GM21447 (cell line): Measurements from ENCODE around the gene NOD2.

Experiments
- ATAC-seq: cut with Tn5 transposase; IDR thresholded peaks from one replicate; pipeline ENCODE4 v1.9.1; 2021; ENCODE audit not compliant: unreplicated experiment

The NOD2 gene

GRCh38 chr16:50669741-50670140 lies 23.7 kb upstream of the NOD2 start:
- ATAC-seq = no peak

- ATAC-seq = no peak
These were observed 22.9 kb upstream of the NOD2 start for GRCh38 chr16:50670476-50670875.

- no peak for ATAC-seq
These were observed 21.7 kb upstream of the NOD2 start for GRCh38 chr16:50671644-50672260.

DNA sequence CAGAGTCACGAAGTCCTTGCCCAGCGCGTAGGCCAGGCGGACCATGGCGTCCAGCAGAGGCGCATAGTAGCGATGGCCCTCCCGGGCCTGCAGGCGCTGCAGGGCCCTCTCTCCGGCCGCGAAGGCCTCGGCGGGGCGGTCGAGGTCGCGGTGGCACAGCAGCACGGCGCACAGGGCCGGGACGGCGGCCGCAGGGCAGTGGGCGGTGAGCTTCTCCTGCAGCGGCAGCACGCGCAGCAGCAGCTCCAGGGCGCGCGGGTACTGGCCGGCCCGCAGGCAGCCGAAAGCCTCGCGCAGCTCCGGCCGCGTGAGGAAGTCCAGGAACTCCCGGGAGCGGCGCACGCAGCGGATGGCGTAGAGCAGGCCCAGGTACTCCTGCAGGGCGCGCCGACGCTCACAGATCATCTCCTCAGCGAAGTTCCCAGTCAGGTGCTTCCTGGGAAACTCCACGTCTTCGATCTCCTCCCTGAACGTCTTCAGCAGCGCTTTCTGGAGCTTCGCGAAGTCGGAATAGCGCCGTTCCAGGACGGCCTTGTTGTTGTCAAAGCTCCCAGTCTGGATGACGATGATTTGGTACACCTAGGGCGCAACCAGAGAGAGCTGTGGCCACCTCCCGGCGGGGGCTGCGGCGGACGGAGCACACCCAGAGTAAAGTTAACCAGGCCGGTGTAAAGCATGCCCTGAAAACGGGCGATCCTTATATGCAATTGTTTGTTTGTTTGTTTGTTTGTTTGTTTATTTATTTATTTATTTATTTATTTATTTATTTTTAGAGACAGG lies 19.7 kb upstream of the NOD2 start:
- ATAC-seq = no peak

GRCh38 chr16:50674831-50675230 lies 18.6 kb upstream of the NOD2 start:
- ATAC-seq = no peak

DNA sequence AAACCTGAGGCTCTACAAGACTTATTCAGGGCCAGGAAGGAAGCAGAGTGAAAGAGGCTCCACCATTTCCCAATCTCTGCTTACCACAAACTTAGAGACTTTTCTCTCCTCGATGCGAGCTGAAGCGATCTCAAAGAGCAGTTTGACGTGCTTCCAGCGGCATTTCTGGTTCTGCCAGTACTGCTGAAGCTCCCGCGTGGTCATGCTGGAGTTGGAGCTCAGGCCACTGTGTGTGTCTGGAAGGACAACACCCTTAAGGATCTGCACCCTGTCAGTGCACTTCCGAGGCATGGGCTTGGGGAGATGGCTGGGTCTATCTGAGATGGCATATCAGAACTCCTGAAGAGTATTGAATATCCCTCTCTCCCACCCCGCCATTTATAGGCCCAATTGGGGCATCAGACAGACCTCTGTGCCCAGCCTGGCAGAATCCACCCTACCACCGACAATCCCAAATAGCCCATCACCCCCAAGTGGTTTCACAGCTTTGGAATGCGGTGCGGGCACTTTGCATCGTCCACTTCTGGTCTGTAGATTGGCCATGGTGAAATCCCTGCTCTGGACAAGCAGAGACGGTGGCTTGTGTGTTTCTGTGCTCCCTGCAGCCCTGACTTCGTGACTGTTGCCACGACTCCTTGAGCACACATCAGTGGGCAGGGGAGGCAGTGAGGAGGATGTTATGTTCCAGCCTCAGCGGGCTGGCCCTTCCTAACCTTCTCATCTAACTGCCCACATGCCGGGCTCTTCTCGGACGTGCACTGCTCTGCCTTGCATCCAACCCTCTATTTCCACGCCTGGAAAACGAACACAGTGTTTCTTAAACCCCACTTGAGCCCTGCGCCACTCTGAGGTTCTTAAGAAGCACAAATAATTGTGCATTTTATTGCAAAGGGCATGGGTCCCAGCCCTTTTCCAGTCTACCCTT lies 17.5 kb upstream of the NOD2 start:
- ATAC-seq = no peak

- no peak for ATAC-seq
These were observed 16.7 kb upstream of the NOD2 start for GRCh38 chr16:50676684-50677225.

- no peak for ATAC-seq
These were observed 16.1 kb upstream of the NOD2 start for GRCh38 chr16:50677351-50677750.

DNA sequence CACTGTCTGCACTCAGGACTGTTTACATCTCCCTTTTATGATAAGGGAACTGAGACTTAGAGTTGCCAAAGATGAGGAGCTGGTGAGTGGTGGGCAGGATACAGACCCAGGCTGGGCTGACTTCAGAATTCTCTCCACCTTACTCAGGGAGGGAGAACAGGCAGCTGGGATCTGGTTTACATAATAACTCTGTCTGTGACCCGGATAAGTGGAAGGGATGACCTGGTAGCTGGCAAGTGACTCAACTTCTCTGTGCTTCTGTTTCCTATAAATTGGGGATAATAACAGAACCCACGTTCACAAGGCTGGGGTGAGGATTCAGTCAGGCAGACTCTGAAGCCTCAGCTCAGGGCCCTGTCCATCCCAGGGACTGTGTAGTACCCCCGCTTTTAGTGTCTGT lies 14.9 kb upstream of the NOD2 start:
- no peak for ATAC-seq

- ATAC-seq = no peak
These were observed 14.1 kb upstream of the NOD2 start for GRCh38 chr16:50679266-50679665.

GRCh38 chr16:50679676-50680555 lies 13.5 kb upstream of the NOD2 start:
- no peak for ATAC-seq

DNA sequence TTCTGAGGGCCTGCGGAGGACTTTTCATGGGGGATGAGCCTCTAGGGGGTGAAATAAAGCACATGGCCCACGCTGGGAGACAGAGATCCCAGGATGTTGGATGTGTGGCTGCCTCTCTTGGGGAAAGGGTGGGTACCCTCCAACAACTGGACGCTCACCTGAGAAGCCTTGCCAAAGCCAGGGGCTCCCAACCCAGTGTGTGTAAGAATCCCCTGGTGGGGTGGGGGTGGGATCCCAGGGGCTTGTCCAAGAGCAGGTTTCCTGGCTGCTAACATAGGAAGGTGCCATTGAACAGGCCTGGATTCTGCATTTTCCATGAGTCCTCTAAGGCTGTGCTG lies 12.9 kb upstream of the NOD2 start:
- no peak for ATAC-seq

DNA sequence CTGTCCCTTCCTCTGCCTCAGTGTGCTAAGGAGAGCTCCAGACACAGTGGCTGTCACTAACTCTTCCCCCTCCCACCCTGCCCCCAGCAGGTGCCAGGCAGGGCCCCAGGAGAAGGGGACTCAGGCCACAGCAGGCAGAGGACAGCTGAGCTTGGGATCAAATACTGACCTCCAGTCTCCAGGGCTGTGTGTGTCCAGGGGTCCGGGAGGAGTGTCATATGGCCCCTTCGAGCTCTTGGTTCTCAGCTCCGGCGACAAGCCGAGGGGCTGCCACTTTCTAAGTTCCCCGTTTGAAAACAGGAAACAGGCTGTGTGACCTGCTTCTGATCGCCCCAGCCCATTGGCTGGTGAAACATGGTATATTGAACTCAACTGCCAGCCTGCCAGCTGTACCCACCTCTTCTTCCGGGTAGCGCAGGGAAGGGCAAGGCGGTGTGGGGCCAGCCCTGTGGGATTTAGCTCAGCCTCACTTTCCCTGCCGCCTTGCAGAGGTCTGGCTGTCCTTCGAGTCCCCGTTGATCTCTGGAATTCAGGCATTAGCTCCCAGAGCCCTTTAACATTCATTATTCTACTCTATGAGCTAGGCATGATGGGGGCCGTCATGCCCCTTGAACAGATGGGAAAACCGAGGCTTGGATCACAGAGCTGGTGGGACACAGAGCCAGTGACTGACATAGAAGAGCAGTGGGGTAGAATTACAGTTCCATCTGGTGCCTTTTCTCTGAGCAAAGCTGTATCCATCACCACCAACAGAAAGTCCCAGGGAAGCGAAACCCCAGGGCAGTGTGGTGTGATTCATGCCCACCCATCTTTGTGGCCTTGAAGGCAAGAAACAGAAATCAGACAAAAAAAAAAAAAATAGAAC lies 12.2 kb upstream of the NOD2 start, which contains the start of gene SNX20:
Gene SNX20 (minus strand): TSS at position 292 of the 865 bp plus-strand sequence. CDS start 3,786 bp downstream, outside the sequence.
- ATAC-seq = peak; percentile 60

GRCh38 chr16:50683689-50684374 lies 9.6 kb upstream of the NOD2 start:
- ATAC-seq = peak; percentile 64

- no peak for ATAC-seq
These were observed 8.5 kb upstream of the NOD2 start for GRCh38 chr16:50684823-50685461.

- no peak for ATAC-seq
These were observed 7.8 kb upstream of the NOD2 start for GRCh38 chr16:50685462-50686063.

DNA sequence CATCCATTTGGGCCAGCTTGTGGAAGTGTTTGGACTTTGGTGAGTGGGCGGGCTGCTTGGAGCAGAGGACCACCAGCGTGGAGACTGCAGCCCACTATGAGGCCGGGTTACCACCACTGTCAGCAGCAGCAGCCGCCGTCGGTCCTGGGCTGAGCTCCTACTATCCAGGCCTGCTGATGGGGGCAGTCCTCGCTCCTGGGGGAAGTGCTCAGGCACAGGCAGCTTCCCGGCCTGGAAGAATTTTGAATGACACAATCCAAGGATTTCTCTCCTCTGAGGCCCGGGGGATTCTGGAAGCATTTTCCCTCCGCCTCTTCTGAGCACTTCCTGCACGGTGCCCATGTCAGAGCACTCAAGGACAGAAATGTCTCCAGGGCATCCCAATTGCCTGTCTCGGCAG lies 5.3 kb upstream of the NOD2 start:
- ATAC-seq = no peak

GRCh38 chr16:50688867-50689266 lies 4.5 kb upstream of the NOD2 start:
- no peak for ATAC-seq
